ENCODE data around the gene DBF4B.

DNA sequence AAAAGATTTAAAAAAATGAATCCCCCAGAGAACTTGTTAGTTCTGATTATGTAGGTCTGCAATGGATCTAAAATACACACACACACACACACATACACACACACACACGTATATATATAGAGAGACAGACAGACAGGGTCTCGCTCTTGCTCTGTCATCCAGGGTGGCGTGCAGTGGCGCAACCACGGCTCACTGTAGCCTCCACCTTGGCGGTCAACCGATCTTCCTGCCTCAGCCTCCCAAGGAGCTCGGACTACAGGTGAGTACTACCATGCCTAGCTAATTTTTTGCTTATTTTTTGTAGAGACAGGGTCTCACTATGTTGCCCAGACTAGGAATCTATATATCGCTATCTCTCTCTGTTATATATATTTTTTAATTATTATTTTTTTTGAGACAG is 88.3 kb downstream of the DBF4B start:
- TF ChIP-seq GATA2 (IDR thresholded peaks at IDR 0.05; ENCODE audit: low read depth, low read length): no peak
- TF ChIP-seq GATA3 (IDR thresholded peaks at IDR 0.05; ENCODE audit: low read depth, low read length): no peak

Measured in SH-SY5Y (cell line).